IMR-90 (cell line): ENCODE data around the gene FAXDC2. TPM values are rescaled to one million over a fixed set of nuclear protein-coding genes. Genes with fewer than 3 reads are reported as not detected.

Experiments
- ATAC-seq: fragments of 200-7000 bp; cut with Tn5 transposase; 2 replicates; pipeline ENCODE4 v1.9.1; 2020; ENCODE audit warnings: low read depth, mild to moderate bottlenecking, moderate library complexity
- BruUV-seq: library from RNA; stranded (reverse); fragments of 400-500 nt; replicated peaks from 2 replicates; lab custom pipeline; 2021; lab: Mats Ljungman, UMichigan
- CTCF ChIA-PET: fragments of 300-600 bp; formaldehyde crosslinking; extraction: SDS; loops from one replicate; lab custom pipeline; 2021; ENCODE audit warnings: antibody characterized with exemption; lab: Yijun Ruan, JAX
- POLR2A ChIA-PET: fragments of 300-600 bp; sonication (Branson Sonifier 250); formaldehyde crosslinking; loops from one replicate; lab custom pipeline; 2022; ENCODE audit warnings: antibody characterized with exemption; ENCODE audit not compliant: unreplicated experiment; lab: Charles Lee
- DNase-seq: peaks from one replicate; pipeline ENCODE4 v3.0.0; 2013
- H2AFZ ChIP-seq: replicated peaks from 2 replicates; pipeline ENCODE3; 2013; ENCODE audit warnings: low read length, mild to moderate bottlenecking; ENCODE audit not compliant: poor library complexity
- H2AK5ac ChIP-seq: 2 replicates; pipeline ENCODE4 v1.6.1; 2013; ENCODE audit warnings: low read depth, low read length, inconsistent platforms
- H2AK9ac ChIP-seq: replicated peaks from 2 replicates; pipeline ENCODE3; 2013; ENCODE audit warnings: mild to moderate bottlenecking, low read depth, low read length, moderate library complexity; ENCODE audit not compliant: poor library complexity
- H2BK120ac ChIP-seq: 2 replicates; pipeline ENCODE4 v1.6.1; 2013; ENCODE audit warnings: low read depth, low read length, inconsistent platforms
- H2BK15ac ChIP-seq: 3 replicates; pipeline ENCODE4 v1.6.1; 2013; ENCODE audit warnings: low read depth, low read length, inconsistent platforms
- H2BK20ac ChIP-seq: 2 replicates; pipeline ENCODE4 v1.6.1; 2013; ENCODE audit warnings: low read depth, mild to moderate bottlenecking, inconsistent platforms, low read length, moderate library complexity
- H2BK5ac ChIP-seq: 2 replicates; pipeline ENCODE4 v1.6.1; 2013; ENCODE audit warnings: mild to moderate bottlenecking, low read depth, low read length, inconsistent platforms; ENCODE audit not compliant: poor library complexity, severe bottlenecking
- H3K14ac ChIP-seq: replicated peaks from 2 replicates; pipeline ENCODE4 v1.6.1; 2013; ENCODE audit warnings: low read depth, low read length, inconsistent platforms
- H3K18ac ChIP-seq: 2 replicates; pipeline ENCODE4 v1.6.1; 2013; ENCODE audit warnings: low read depth, low read length, control low read depth
- H3K23ac ChIP-seq: 2 replicates; pipeline ENCODE4 v1.6.1; 2013; ENCODE audit warnings: low read depth, low read length, inconsistent platforms
- H3K27ac ChIP-seq: 2 replicates; pipeline ENCODE4 v1.5.1; 2013; ENCODE audit warnings: mild to moderate bottlenecking, control low read depth, low read length; ENCODE audit not compliant: insufficient read depth
- H3K27me3 ChIP-seq: 2 replicates; pipeline ENCODE4 v1.6.1; 2013; ENCODE audit warnings: low read length; ENCODE audit not compliant: control insufficient read depth, insufficient read depth
- H3K36me3 ChIP-seq: 2 replicates; pipeline ENCODE4 v1.6.1; 2013; ENCODE audit warnings: low read length, mixed read lengths; ENCODE audit not compliant: control insufficient read depth, insufficient read depth
- H3K4ac ChIP-seq: 2 replicates; pipeline ENCODE4 v1.6.1; 2013; ENCODE audit warnings: low read depth, low read length, inconsistent platforms
- H3K4me1 ChIP-seq: 2 replicates; pipeline ENCODE4 v1.6.1; 2013; ENCODE audit warnings: low read length, mixed read lengths; ENCODE audit not compliant: control insufficient read depth, insufficient read depth
- H3K4me2 ChIP-seq: 2 replicates; pipeline ENCODE4 v1.6.1; 2013; ENCODE audit warnings: low read depth, mild to moderate bottlenecking, control low read depth, low read length, moderate library complexity
- H3K4me3 ChIP-seq: 2 replicates; pipeline ENCODE4 v1.5.1; 2013; ENCODE audit warnings: low read depth, mild to moderate bottlenecking, control low read depth, low read length, moderate library complexity; ENCODE audit not compliant: insufficient read depth
- H3K56ac ChIP-seq: 2 replicates; pipeline ENCODE4 v1.6.1; 2013; ENCODE audit warnings: low read length, inconsistent platforms; ENCODE audit not compliant: insufficient read depth; ENCODE audit errors: extremely low read depth
- H3K79me1 ChIP-seq, 2 experiments: 2 replicates each; pipeline ENCODE4 v1.6.1; 2013; ENCODE audit warnings: low read length in 2 of 2, inconsistent platforms in 1 of 2, low read depth in 1 of 2
- H3K9ac ChIP-seq: 2 replicates; pipeline ENCODE4 v1.6.1; 2013; ENCODE audit warnings: low read depth, low read length, control low read depth
- H3K9me1 ChIP-seq: 2 replicates; pipeline ENCODE4 v1.6.1; 2013; ENCODE audit warnings: low read length, inconsistent platforms; ENCODE audit not compliant: insufficient read depth
- H3K9me3 ChIP-seq: 2 replicates; pipeline ENCODE4 v1.6.1; 2013; ENCODE audit warnings: low read length; ENCODE audit not compliant: control insufficient read depth, insufficient read depth
- H4K20me1 ChIP-seq: 2 replicates; pipeline ENCODE4 v1.6.1; 2013; ENCODE audit warnings: low read length, inconsistent platforms; ENCODE audit not compliant: insufficient read depth
- H4K5ac ChIP-seq: 2 replicates; pipeline ENCODE4 v1.6.1; 2013; ENCODE audit warnings: mild to moderate bottlenecking, low read depth, low read length, control low read depth
- H4K8ac ChIP-seq, 2 experiments: 2 replicates each; pipeline ENCODE4 v1.6.1; 2013; ENCODE audit warnings: low read depth in 2 of 2, low read length in 2 of 2, control low read depth in 1 of 2, inconsistent platforms in 1 of 2
- H4K91ac ChIP-seq: 2 replicates; pipeline ENCODE4 v1.6.1; 2013; ENCODE audit warnings: low read depth, low read length, inconsistent platforms; ENCODE audit not compliant: insufficient read depth
- BHLHE40 ChIP-seq: fragments of 150-350 bp; IDR thresholded peaks from 2 replicates; pipeline ENCODE4 v1.6.1; 2016; ENCODE audit warnings: mild to moderate bottlenecking, low read depth, low read length
- CEBPB ChIP-seq: IDR thresholded peaks from 2 replicates; pipeline ENCODE4 v1.6.1; 2012; ENCODE audit warnings: low read depth, low read length, improper control_type of control experiment
- CHD1 ChIP-seq: IDR thresholded peaks from 2 replicates; pipeline ENCODE4 v1.6.1; 2012; ENCODE audit warnings: low read depth, low read length, improper control_type of control experiment
- ELK1 ChIP-seq: fragments of 150-350 bp; IDR thresholded peaks from 2 replicates; pipeline ENCODE4 v1.6.1; 2016; ENCODE audit warnings: low read depth, mild to moderate bottlenecking, low read length, moderate library complexity, borderline replicate concordance
- FOS ChIP-seq: fragments of 150-350 bp; IDR thresholded peaks from 2 replicates; pipeline ENCODE4 v1.6.1; 2016; ENCODE audit warnings: low read depth, low read length
- MAZ ChIP-seq: IDR thresholded peaks from 2 replicates; pipeline ENCODE4 v1.6.1; 2012; ENCODE audit warnings: low read depth, mild to moderate bottlenecking, low read length, improper control_type of control experiment, moderate library complexity, borderline replicate concordance
- MXI1 ChIP-seq: IDR thresholded peaks from 2 replicates; pipeline ENCODE4 v1.6.1; 2012; ENCODE audit warnings: low read depth, mild to moderate bottlenecking, low read length, moderate library complexity, borderline replicate concordance
- NFE2L2 ChIP-seq: fragments of 150-350 bp; IDR thresholded peaks from 2 replicates; pipeline ENCODE4 v1.6.1; 2016; ENCODE audit warnings: low read depth, mild to moderate bottlenecking, low read length
- POLR2A ChIP-seq: IDR thresholded peaks from 2 replicates; pipeline ENCODE4 v1.6.1; 2012; ENCODE audit warnings: mild to moderate bottlenecking, low read depth, low read length
- RCOR1 ChIP-seq: IDR thresholded peaks from 2 replicates; pipeline ENCODE4 v1.6.1; 2012; ENCODE audit warnings: mild to moderate bottlenecking, low read length, improper control_type of control experiment; ENCODE audit not compliant: insufficient replicate concordance
- RFX5 ChIP-seq: IDR thresholded peaks from 2 replicates; pipeline ENCODE4 v1.8.0; 2012; ENCODE audit warnings: low read depth, mild to moderate bottlenecking, low read length, moderate library complexity
- USF2 ChIP-seq: fragments of 150-350 bp; IDR thresholded peaks from 2 replicates; pipeline ENCODE4 v1.6.1; 2017; ENCODE audit warnings: mild to moderate bottlenecking, antibody characterized with exemption, low read length, low read depth
- WGBS, 2 experiments: methylation state at CpG; one replicate each; pipeline versions ENCODE4 v1.1.5 to v1.1.7; 2013; ENCODE audit warnings: missing lambda C conversion rate in 2 of 2; ENCODE audit not compliant: insufficient read length in 1 of 2; ENCODE audit errors: extremely low coverage in 2 of 2; 5-methylcytosine and 5-hydroxymethylcytosine counted together
- dilution Hi-C: fragments of 300-500 bp; cut with HindIII; formaldehyde crosslinking; loops from one replicate; pipeline ENCODE4 v1.14.3; 2018; ENCODE audit warnings: low sequenced_read_pairs; ENCODE audit not compliant: unreplicated experiment
- in situ Hi-C: fragments of 300-500 bp; cut with MboI; formaldehyde crosslinking; loops from 3 replicates; pipeline ENCODE4 v1.14.3; 2019; ENCODE audit warnings: low sequenced_read_pairs, inconsistent platforms, mixed read lengths
- intact Hi-C: fragments of 100-400 bp; cut with micrococcal nuclease; formaldehyde crosslinking; loops from 2 replicates; pipeline ENCODE4 v1.10.0; 2022
- polyA plus RNA-seq, 3 experiments: library from polyadenylated mRNA; depleted of rRNA; stranded (reverse); fragments of >200 nt; gene quantifications; 2 replicates each; pipeline ENCODE4 v1.2.3, GENCODE V29; 2012; ENCODE audit warnings: low replicate concordance in 1 of 3
- total RNA-seq: library from RNA; depleted of rRNA; stranded (reverse); fragments of >200 nt; gene quantifications from 2 replicates; pipeline ENCODE4 v1.2.3, GENCODE V29; 2012

The FAXDC2 gene
- total and polyA plus RNA-seq, 2 of the 4 experiments (the other 2 are of a cell fraction) = 4.3 to 8.9 TPM

DNA sequence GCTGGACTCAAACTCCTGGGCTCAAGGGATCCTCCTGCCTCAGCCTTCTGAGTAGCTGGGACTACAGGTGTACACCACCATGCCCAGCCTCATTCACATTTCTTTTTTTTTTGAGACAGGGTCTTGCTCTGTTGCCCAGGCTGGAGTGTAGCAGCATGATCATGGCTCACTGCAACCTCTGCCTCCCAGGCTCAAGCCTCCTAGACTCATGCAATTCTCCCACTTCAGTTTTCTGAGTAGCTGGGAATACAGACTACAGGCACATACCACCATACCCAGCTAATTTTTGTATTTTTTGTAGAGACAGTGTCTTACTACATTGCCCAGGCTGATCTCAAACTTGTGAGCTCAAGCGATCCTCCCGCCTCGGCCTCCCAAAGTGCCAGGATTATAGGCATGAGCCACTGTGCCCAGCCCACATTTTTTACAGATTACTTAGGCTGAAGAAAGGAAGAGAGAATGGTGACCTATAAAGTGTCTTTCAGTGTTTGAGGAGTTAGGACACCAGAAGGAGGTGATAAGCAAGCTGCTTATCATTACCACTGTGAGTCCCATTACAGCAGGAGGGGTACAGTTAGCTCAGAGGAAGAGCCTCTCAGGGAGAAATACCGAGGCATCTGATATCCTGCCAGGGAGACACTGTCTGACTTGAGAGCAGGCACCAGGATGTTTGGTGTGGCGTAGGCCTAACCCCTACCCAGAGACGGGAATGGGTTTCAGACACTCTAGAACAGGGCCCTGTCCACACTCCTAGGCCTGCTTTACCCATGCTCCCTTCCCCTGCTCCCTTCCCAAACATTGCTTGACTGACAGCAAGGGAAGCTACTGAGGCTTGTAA lies 9.7 kb downstream of the FAXDC2 start (continued):
- TF ChIP-seq MAZ (no peak), CHD1 (no peak)

DNA sequence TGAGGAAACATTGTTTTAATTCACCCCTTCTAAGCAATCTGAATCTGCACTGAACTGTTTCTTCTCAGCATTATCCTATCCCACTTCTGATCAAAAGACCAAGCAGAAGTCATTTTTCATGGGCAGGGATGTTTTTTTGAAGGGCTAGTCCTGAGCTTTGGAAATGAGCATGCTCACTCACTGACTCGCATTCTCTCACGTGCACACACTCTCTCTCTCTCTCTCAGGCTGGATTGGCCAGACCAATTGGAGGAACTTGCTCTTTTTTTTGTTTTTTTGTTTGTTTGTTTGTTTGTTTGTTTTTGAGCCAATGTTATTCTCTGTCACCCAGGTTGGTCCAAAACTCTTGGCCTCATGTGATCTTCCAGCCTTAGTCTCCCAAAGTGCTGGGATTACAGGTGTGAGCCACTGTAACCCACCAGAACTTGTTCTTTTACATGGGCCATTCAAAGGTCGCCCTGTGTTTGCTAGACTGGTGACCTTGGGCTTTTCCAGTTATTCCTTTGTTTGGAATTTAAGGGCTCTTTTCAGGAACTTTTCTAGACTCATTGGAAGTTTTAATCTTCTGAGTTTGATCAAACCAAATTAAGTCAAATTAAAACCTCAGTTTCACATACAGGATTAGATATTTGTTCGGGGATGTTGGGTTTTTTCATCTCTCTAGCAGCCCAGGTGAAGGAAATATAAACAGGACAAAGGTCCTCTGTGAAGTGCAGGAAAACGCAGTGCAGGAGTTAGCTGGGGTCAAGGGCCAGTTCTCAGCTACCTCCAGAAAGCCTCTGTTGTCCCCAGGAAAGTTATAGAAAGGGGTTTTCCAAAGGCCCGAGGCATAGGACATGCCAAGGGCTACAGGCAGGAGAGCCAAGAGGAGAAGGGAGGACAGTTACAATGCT lies 13.1 kb downstream of the FAXDC2 start:
- Histone ChIP-seq H3K23ac (no peak overlapping the region), H2BK20ac (no peak overlapping the region), H3K36me3 (peaks cover 9% of the 10 kb centered on the region), H3K9me1 (peaks cover 10% of the 10 kb centered on the region; the same call in 1 of the 2 replicates), H2BK15ac (no peak overlapping the region), H3K56ac (no peak overlapping the region), H3K14ac (no peak overlapping the region), H3K79me1 (peaks cover 0 to 3% of the 10 kb centered on the region in 2 experiments; a peak in 1 of 4 replicates), H2AK9ac (no peak overlapping the region), H3K4me1 (peaks cover 2% of the 10 kb centered on the region), H4K8ac (no peak overlapping the region), H4K20me1 (no peaks in the 10 kb centered on the region; the same call in 1 of the 2 replicates), H2AFZ (no peak overlapping the region), H2AK5ac (no peak overlapping the region), H3K18ac (no peak overlapping the region), H3K4ac (no peak overlapping the region), H3K4me3 (no peak overlapping the region), H2BK120ac (no peak overlapping the region), H4K91ac (no peak overlapping the region), H4K5ac (no peak overlapping the region), H3K9me3 (no peaks in the 10 kb centered on the region), H3K27me3 (no peaks in the 10 kb centered on the region), H3K27ac (no peak overlapping the region), H3K9ac (no peak overlapping the region), H2BK5ac (no peak overlapping the region), H3K4me2 (no peak overlapping the region)
- DNase-seq (no peak), ATAC-seq (no peak)
- POLR2A ChIA-PET = no interaction called here
- no peak for TF ChIP-seq USF2
- no peak for TF ChIP-seq BHLHE40
- no peak for TF ChIP-seq NFE2L2
- no peak for TF ChIP-seq FOS
- no peak for TF ChIP-seq CEBPB
- TF ChIP-seq POLR2A = no peak
- no peak for TF ChIP-seq RCOR1
- TF ChIP-seq CHD1 = no peak
- no peak for TF ChIP-seq ELK1
- no peak for TF ChIP-seq RFX5
- TF ChIP-seq MXI1 = no peak
- CTCF ChIA-PET = interaction anchor here (1.8 kb wide), 1 partner anchor 8 kb away, joined by 4 read pairs; no protein-coding TSS in a partner anchor
- dilution Hi-C loops = no loop called here
- intact Hi-C loops = no loop called here
- in situ Hi-C loops = no loop called here
- 80% methylated on average over 1 of the region's 6 CpGs; no CpG with 5 or more reads in 1 of the 2 experiments for WGBS, 2 experiments
- no TSS peak for BruUV-seq
